K562 (cell line): ENCODE data around the gene ATM. TPM values are rescaled to one million over a fixed set of nuclear protein-coding genes. Genes with fewer than 3 reads are reported as not detected.

Source experiments
- ATAC-seq: fragments of 200-7000 bp; cut with Tn5 transposase; 3 replicates; pipeline ENCODE4 v1.9.1; 2020; ENCODE audit warnings: moderate library complexity
- BruUV-seq: library from RNA; stranded (reverse); fragments of 400-500 nt; replicated peaks from 2 replicates; lab custom pipeline; 2021; lab: Mats Ljungman, UMichigan
- CTCF ChIA-PET: fragments of 300-600 bp; formaldehyde crosslinking; extraction: SDS; loops from one replicate; lab custom pipeline; 2021; ENCODE audit warnings: low intra/inter-chr PET ratio; lab: Yijun Ruan, JAX
- POLR2A ChIA-PET: fragments of 300-600, 350-650 bp; sonication (Branson Sonifier 250); formaldehyde crosslinking; extraction: SDS; loops from one replicate; lab custom pipeline; 2021; ENCODE audit warnings: antibody characterized with exemption, inconsistent platforms; lab: Yijun Ruan, JAX
- DNase-seq, 4 experiments: peaks; one replicate each; pipeline versions ENCODE4 v3.0.0 to v3.0.0-alpha.2; 2011 to 2018; ENCODE audit warnings: low spot score in 3 of 4, mixed read lengths in 3 of 4; ENCODE audit errors: extremely low read depth in 1 of 4
- FAIRE-seq: peaks from 2 replicates; lab custom pipeline; 2011; peaks lifted over from hg19 to GRCh38; lab: Jason Lieb, UNC
- H2AFZ ChIP-seq: 2 replicates; pipeline ENCODE4 v1.6.0; 2011; ENCODE audit warnings: low read depth, low read length, control low read depth, inconsistent platforms
- H3K27ac ChIP-seq: fragments of 200-600 bp; 3 replicates; pipeline ENCODE4 v1.8.0; 2011; ENCODE audit warnings: low read depth, mild to moderate bottlenecking, control low read depth, inconsistent platforms, low read length, moderate library complexity, mixed read lengths; ENCODE audit errors: extremely low read depth
- H3K27me3 ChIP-seq, 2 experiments: fragments of 300-600 bp in 1 of 2; 2 replicates in 1 of 2; 3 replicates in 1 of 2; pipeline versions ENCODE4 v1.6.0 to v1.8.0; 2011; ENCODE audit warnings: inconsistent platforms in 2 of 2, low read length in 2 of 2, mild to moderate bottlenecking in 1 of 2, mixed read lengths in 1 of 2, moderate library complexity in 1 of 2; ENCODE audit not compliant: control insufficient read depth in 2 of 2, insufficient read depth in 2 of 2
- H3K36me3 ChIP-seq: fragments of 300-600 bp; 3 replicates; pipeline ENCODE4 v1.8.0; 2011; ENCODE audit warnings: mild to moderate bottlenecking, low read length, inconsistent platforms; ENCODE audit not compliant: control insufficient read depth, insufficient read depth
- H3K4me1 ChIP-seq, 2 experiments: fragments of 200-600 bp in 1 of 2; replicated peaks in 1 of 2; 2 replicates in 1 of 2; 3 replicates in 1 of 2; pipeline versions ENCODE4 v1.5.1 to v1.8.0; 2011; ENCODE audit warnings: inconsistent platforms in 2 of 2, low read length in 2 of 2, mild to moderate bottlenecking in 1 of 2, mixed read lengths in 1 of 2, moderate library complexity in 1 of 2; ENCODE audit not compliant: control insufficient read depth in 2 of 2, insufficient read depth in 2 of 2
- H3K4me2 ChIP-seq: 2 replicates; pipeline ENCODE4 v1.6.1; 2011; ENCODE audit warnings: low read length, control low read depth, inconsistent platforms, mixed read lengths; ENCODE audit not compliant: insufficient read depth
- H3K4me3 ChIP-seq: fragments of 200-600 bp; sonication (generic), shearing (Covaris generic); 2 replicates; pipeline ENCODE4 v1.5.1; 2016; ENCODE audit warnings: control low read depth, inconsistent platforms
- H3K79me2 ChIP-seq: fragments of 200-600 bp; 3 replicates; pipeline ENCODE4 v1.8.0; 2011; ENCODE audit warnings: low read length, inconsistent platforms; ENCODE audit not compliant: control insufficient read depth, insufficient read depth
- H3K9ac ChIP-seq, 2 experiments: 2 replicates each; pipeline versions ENCODE4 v1.6.0 to v1.6.1; 2011; ENCODE audit warnings: low read depth in 2 of 2, low read length in 2 of 2, control low read depth in 1 of 2, inconsistent platforms in 1 of 2, mild to moderate bottlenecking in 1 of 2, mixed read lengths in 1 of 2; ENCODE audit not compliant: insufficient read depth in 1 of 2
- H3K9me1 ChIP-seq: one replicate; pipeline ENCODE4 v1.6.0; 2011; ENCODE audit warnings: inconsistent platforms, mild to moderate bottlenecking, low read length, moderate library complexity; ENCODE audit not compliant: control insufficient read depth, insufficient read depth
- H3K9me3 ChIP-seq: replicated peaks from 2 replicates; pipeline ENCODE4 v1.5.1; 2011; ENCODE audit warnings: low read depth, low read length, inconsistent platforms; ENCODE audit not compliant: control insufficient read depth, insufficient read depth
- H4K20me1 ChIP-seq: replicated peaks from 2 replicates; pipeline ENCODE4 v1.6.1; 2011; ENCODE audit warnings: low read length, inconsistent platforms, mixed read lengths; ENCODE audit not compliant: control insufficient read depth, insufficient read depth
- ATF4 ChIP-seq: fragments of 450-650 bp; formaldehyde crosslinking; IDR thresholded peaks from 2 replicates; pipeline ENCODE4 v1.4.0; 2022; ENCODE audit warnings: mild to moderate bottlenecking, moderate library complexity
- GABPB1 ChIP-seq: sonication (generic); formaldehyde crosslinking; IDR thresholded peaks from 2 replicates; pipeline ENCODE4 v1.8.0; 2022; ENCODE audit warnings: mild to moderate bottlenecking, missing genetic modification reagents
- LEF1 ChIP-seq: fragments of 450-650 bp; IDR thresholded peaks from 2 replicates; pipeline ENCODE4 v1.6.1; 2016; ENCODE audit warnings: mild to moderate bottlenecking
- MED1 ChIP-seq: sonication (generic); formaldehyde crosslinking; IDR thresholded peaks from 2 replicates; pipeline ENCODE4 v1.8.1; 2023; ENCODE audit warnings: missing genetic modification reagents, borderline replicate concordance
- NR2C1 ChIP-seq, 2 experiments: fragments of 450-650 bp; IDR thresholded peaks; 2 replicates each; pipeline ENCODE4 v1.6.1; 2017; ENCODE audit warnings: mild to moderate bottlenecking in 2 of 2, antibody characterized with exemption in 1 of 2, inconsistent platforms in 1 of 2, missing compliant biosample characterization in 1 of 2, missing genetic modification characterization in 1 of 2
- SIN3A ChIP-seq, 2 experiments: fragments of 150-350 bp in 1 of 2; IDR thresholded peaks; 2 replicates each; pipeline ENCODE4 v1.6.1; 2011 to 2016; ENCODE audit warnings: borderline replicate concordance in 2 of 2, low read depth in 2 of 2, low read length in 2 of 2, mild to moderate bottlenecking in 2 of 2, moderate library complexity in 2 of 2; ENCODE audit not compliant: control insufficient read depth in 1 of 2
- SPI1 ChIP-seq: IDR thresholded peaks from 2 replicates; pipeline ENCODE4 v1.6.1; 2011; ENCODE audit warnings: low read depth, low read length, control low read depth, borderline replicate concordance
- TAF7 ChIP-seq: fragments of 450-650 bp; IDR thresholded peaks from 2 replicates; pipeline ENCODE4 v1.6.1; 2016; ENCODE audit warnings: missing genetic modification characterization, missing compliant biosample characterization
- ZBTB49 ChIP-seq: sonication (generic); formaldehyde crosslinking; IDR thresholded peaks from 2 replicates; pipeline ENCODE4 v1.8.0; 2022; ENCODE audit warnings: missing genetic modification reagents, mild to moderate bottlenecking, borderline replicate concordance
- ZHX1 ChIP-seq: fragments of 150-350 bp; conservative IDR thresholded peaks from 2 replicates; pipeline ENCODE4 v1.6.1; 2014; ENCODE audit warnings: low read length
- ZNF253 ChIP-seq: fragments of 250-450 bp; sonication (Bioruptor Pico); conservative IDR thresholded peaks from 2 replicates; pipeline ENCODE4 v1.6.1; 2021; ENCODE audit warnings: mild to moderate bottlenecking
- ZNF780A ChIP-seq: fragments of 250-450 bp; sonication (Bioruptor Pico); IDR thresholded peaks from 2 replicates; pipeline ENCODE4 v1.5.0; 2021; ENCODE audit warnings: mild to moderate bottlenecking
- WGBS: fragments of 100-300 bp; shearing (Covaris generic); methylation state at CpG from one replicate; pipeline ENCODE4 v1.1.6; 2016; ENCODE audit warnings: low coverage, mixed read lengths; ENCODE audit not compliant: insufficient coverage; ENCODE audit errors: missing lambda C conversion rate; 5-methylcytosine and 5-hydroxymethylcytosine counted together
- in situ Hi-C: fragments of 300-500 bp; cut with MboI; formaldehyde crosslinking; loops from 4 replicates; pipeline ENCODE4 v1.15.0; 2018; ENCODE audit warnings: inconsistent platforms, mixed read lengths
- intact Hi-C: fragments of 100-400 bp; cut with micrococcal nuclease; formaldehyde crosslinking; loops from 2 replicates; pipeline ENCODE4 v1.14.2; 2022
- polyA plus RNA-seq, 8 experiments: library from polyadenylated mRNA; depleted of rRNA in 4 of 8; stranded (reverse) in 5 of 8; unstranded in 3 of 8; fragments of >200 nt; fragmentation: Nextera tagmentation in 2 of 8; fragmentation: Illumina TruSeq in 1 of 8; extraction: Ambion mirVana in 2 of 8; extraction: Trizol in 1 of 8; gene quantifications; 2 replicates each; pipeline versions ENCODE4 v1.2.1 to v1.2.3, GENCODE V29; 2011 to 2014; ENCODE audit warnings: inconsistent platforms in 1 of 8, missing spikeins in 1 of 8
- total RNA-seq, 7 experiments: library from RNA; depleted of rRNA in 6 of 7; stranded (reverse); fragments of >200 nt in 6 of 7; fragmentation: Illumina TruSeq in 2 of 7; extraction: Trizol in 2 of 7; gene quantifications; 2 replicates each; pipeline versions ENCODE4 v1.2.1 to v1.2.3, GENCODE V29; 2011 to 2021; ENCODE audit warnings: low replicate concordance in 1 of 7

Gene ATM
- total and polyA plus RNA-seq, 9 of the 15 experiments (the other 6 are each of a cell fraction or from before 2014, with no cell fraction given), result 8.3 to 46.8 (median 26.2) TPM

- no peak overlapping the region for H2AFZ ChIP-seq
- FAIRE-seq, result no peak
- H3K4me1 ChIP-seq, result no peaks in the 10 kb centered on the region; a peak in 1 of 5 replicates
- in situ Hi-C loops, result no loop called here
- H3K9ac ChIP-seq, result no peak overlapping the region
- H3K9me3 ChIP-seq, result no peaks in the 10 kb centered on the region
- WGBS, result 60% methylated on average over 4 of the region's 4 CpGs
- DNase-seq, result no peak
- no peaks in the 10 kb centered on the region for H3K79me2 ChIP-seq
- no peaks in the 10 kb centered on the region for H4K20me1 ChIP-seq
- H3K9me1 ChIP-seq, result no peaks in the 10 kb centered on the region
- ATAC-seq, result no peak
- no TSS peak for BruUV-seq
- no peaks in the 10 kb centered on the region for H3K27me3 ChIP-seq
- no peak overlapping the region for H3K27ac ChIP-seq
- H3K36me3 ChIP-seq, result peaks cover 18% of the 10 kb centered on the region; the same call in 2 of the 3 replicates
- no peak overlapping the region for H3K4me2 ChIP-seq
- no peak overlapping the region for H3K4me3 ChIP-seq
- intact Hi-C loops, result no loop called here
- TF ChIP-seq MED1 (CRISPR knock-in tag) (no peak), GABPB1 (no peak), TAF7 (tag) (no peak), NR2C1 (IDR thresholded peaks at IDR 0.05) (no peak), NR2C1 (tag; IDR thresholded peaks at IDR 0.05) (no peak), ZHX1 (no peak), SPI1 (no peak), LEF1 (no peak), ATF4 (CRISPR knock-in tag) (no peak), SIN3A (IDR thresholded peaks at IDR 0.05; ENCODE audit: borderline replicate concordance in 2 of 2, control insufficient read depth in 1 of 2, low read depth in 2 of 2, low read length in 2 of 2) (no peak), ZBTB49 (CRISPR knock-in tag) (no peak), ZNF253 (CRISPR knock-in tag) (no peak), ZNF780A (no peak)
- POLR2A ChIA-PET, result no interaction called here
- CTCF ChIA-PET, result no interaction called here
Observed at GRCh38 chr11:108278546-108278945, 55.7 kb downstream of the ATM start.
